HG03460 (cell line): ENCODE data around the gene CIDEB.
A peak's percentile ranks its signal among the peaks of the same experiment; 100 is the strongest.
"Not testable (repeated sequence)": the region's sequence is repeated elsewhere in the genome, so short reads cannot be mapped to it uniquely, and the experiment has no call there.

Source experiments
- ATAC-seq: cut with Tn5 transposase; IDR thresholded peaks from one replicate; pipeline ENCODE4 v1.9.1; 2021; ENCODE audit not compliant: unreplicated experiment

The CIDEB gene

GRCh38 chr14:24332268-24332993 is 24.7 kb upstream of the CIDEB start:
- ATAC-seq: peak; percentile 83

- ATAC-seq: peak; percentile 4
Observed at GRCh38 chr14:24331731-24332267, 24.0 kb upstream of the CIDEB start.

GRCh38 chr14:24330973-24331674 is 23.3 kb upstream of the CIDEB start:
- ATAC-seq: no peak

- no peak for ATAC-seq
Observed at GRCh38 chr14:24329736-24330135, 22.0 kb upstream of the CIDEB start.

GRCh38 chr14:24329073-24329663 is 21.4 kb upstream of the CIDEB start:
- no peak for ATAC-seq

GRCh38 chr14:24327914-24328313 is 20.1 kb upstream of the CIDEB start:
- not testable (repeated sequence) for ATAC-seq

GRCh38 chr14:24327303-24327702 is 19.5 kb upstream of the CIDEB start:
- ATAC-seq: no peak

GRCh38 chr14:24325963-24326362 is 18.2 kb upstream of the CIDEB start:
- ATAC-seq: no peak

- ATAC-seq: no peak
Observed at GRCh38 chr14:24325041-24325530, 17.3 kb upstream of the CIDEB start.

- no peak for ATAC-seq
Observed at GRCh38 chr14:24324024-24324423, 16.2 kb upstream of the CIDEB start.

GRCh38 chr14:24323341-24323740 is 15.6 kb upstream of the CIDEB start:
- ATAC-seq: no peak

GRCh38 chr14:24322672-24323071 is 14.9 kb upstream of the CIDEB start:
- ATAC-seq: no peak

GRCh38 chr14:24321212-24321975 is 13.6 kb upstream of the CIDEB start:
- ATAC-seq: no peak

- ATAC-seq: no peak
Observed at GRCh38 chr14:24317141-24317928, 9.6 kb upstream of the CIDEB start.

GRCh38 chr14:24316597-24316950 is 8.8 kb upstream of the CIDEB start:
- ATAC-seq: no peak

- ATAC-seq: no peak
Observed at GRCh38 chr14:24315807-24316596, 8.2 kb upstream of the CIDEB start.

- no peak for ATAC-seq
Observed at GRCh38 chr14:24315243-24315806, 7.5 kb upstream of the CIDEB start.

GRCh38 chr14:24314377-24315193 is 6.8 kb upstream of the CIDEB start:
- ATAC-seq: no peak
